C4-2B (cell line): Measurements from ENCODE around the gene POGLUT2.

Experiments used
- ZFX ChIP-seq: fragments of 450-650 bp; IDR thresholded peaks from 2 replicates; pipeline ENCODE4 v1.6.1; 2017
- TF ChIP-seq, protein P1 (sequence below): fragments of 450-650 bp; conservative IDR thresholded peaks from 2 replicates; pipeline ENCODE4 v1.5.1; 2017; ENCODE audit warnings: mild to moderate bottlenecking

DNA sequence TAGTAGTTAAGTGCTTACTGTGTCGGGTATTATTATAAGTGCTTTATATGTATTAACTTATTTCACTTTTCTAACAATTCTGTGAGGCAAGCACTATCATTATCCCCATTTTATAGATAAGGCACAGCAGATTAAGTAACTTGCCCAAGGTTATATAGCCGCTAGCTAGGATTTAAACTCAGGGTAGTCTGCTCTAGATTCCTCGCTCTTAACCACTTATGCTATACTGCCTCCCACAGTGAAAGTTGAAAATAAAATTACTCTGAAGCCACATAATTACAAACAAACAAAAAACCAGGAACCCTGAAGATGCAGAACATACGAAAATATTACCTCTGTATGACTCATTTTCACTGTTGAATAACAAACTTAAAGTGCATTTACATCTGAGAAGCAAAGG is 29.1 kb downstream of the POGLUT2 start:
- TF ChIP-seq, protein P1, sequence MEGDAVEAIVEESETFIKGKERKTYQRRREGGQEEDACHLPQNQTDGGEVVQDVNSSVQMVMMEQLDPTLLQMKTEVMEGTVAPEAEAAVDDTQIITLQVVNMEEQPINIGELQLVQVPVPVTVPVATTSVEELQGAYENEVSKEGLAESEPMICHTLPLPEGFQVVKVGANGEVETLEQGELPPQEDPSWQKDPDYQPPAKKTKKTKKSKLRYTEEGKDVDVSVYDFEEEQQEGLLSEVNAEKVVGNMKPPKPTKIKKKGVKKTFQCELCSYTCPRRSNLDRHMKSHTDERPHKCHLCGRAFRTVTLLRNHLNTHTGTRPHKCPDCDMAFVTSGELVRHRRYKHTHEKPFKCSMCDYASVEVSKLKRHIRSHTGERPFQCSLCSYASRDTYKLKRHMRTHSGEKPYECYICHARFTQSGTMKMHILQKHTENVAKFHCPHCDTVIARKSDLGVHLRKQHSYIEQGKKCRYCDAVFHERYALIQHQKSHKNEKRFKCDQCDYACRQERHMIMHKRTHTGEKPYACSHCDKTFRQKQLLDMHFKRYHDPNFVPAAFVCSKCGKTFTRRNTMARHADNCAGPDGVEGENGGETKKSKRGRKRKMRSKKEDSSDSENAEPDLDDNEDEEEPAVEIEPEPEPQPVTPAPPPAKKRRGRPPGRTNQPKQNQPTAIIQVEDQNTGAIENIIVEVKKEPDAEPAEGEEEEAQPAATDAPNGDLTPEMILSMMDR: no peak
- no peak for TF ChIP-seq ZFX
